PC-3 (cell line): ENCODE results near the gene CEP131. TPM values are rescaled to one million over a fixed set of nuclear protein-coding genes. Genes with fewer than 3 reads are reported as not detected.

Source experiments
- ATAC-seq: fragments of 200-7000 bp; cut with Tn5 transposase; 2 replicates; pipeline ENCODE4 v1.9.1; 2020; ENCODE audit warnings: mild to moderate bottlenecking, moderate library complexity
- BruUV-seq: library from RNA; stranded (reverse); fragments of 400-500 nt; replicated peaks from 2 replicates; lab custom pipeline; 2021; lab: Mats Ljungman, UMichigan
- CTCF ChIA-PET: fragments of 300-600 bp; sonication (Branson Sonifier 250); formaldehyde crosslinking; loops from one replicate; lab custom pipeline; 2022; ENCODE audit warnings: antibody characterized with exemption; lab: Charles Lee
- POLR2A ChIA-PET: fragments of 300-600 bp; sonication (Branson Sonifier 250); formaldehyde crosslinking; loops from one replicate; lab custom pipeline; 2022; ENCODE audit warnings: antibody characterized with exemption; ENCODE audit not compliant: unreplicated experiment; lab: Charles Lee
- DNase-seq: peaks from one replicate; pipeline ENCODE4 v3.0.0-alpha.2; 2015
- H2AFZ ChIP-seq: fragments of 300-600 bp; sonication (generic); 2 replicates; pipeline ENCODE4 v1.6.0; 2016; ENCODE audit warnings: antibody characterized with exemption, low read length
- H3F3A ChIP-seq: fragments of 300-600 bp; sonication (generic); one replicate; pipeline ENCODE4 v1.6.0; 2017; ENCODE audit warnings: antibody characterized with exemption, low read length, control low read depth, mild to moderate bottlenecking; ENCODE audit not compliant: unreplicated experiment
- H3K27ac ChIP-seq: fragments of 300-600 bp; sonication (generic); 2 replicates; pipeline ENCODE4 v1.5.1; 2016; ENCODE audit warnings: mild to moderate bottlenecking, low read length
- H3K27me3 ChIP-seq: fragments of 300-600 bp; sonication (generic); 2 replicates; pipeline ENCODE4 v1.6.1; 2016; ENCODE audit warnings: low read length, mixed read lengths
- H3K36me3 ChIP-seq: fragments of 300-600 bp; sonication (generic); 2 replicates; pipeline ENCODE4 v1.6.1; 2016; ENCODE audit warnings: low read depth, mixed run types, low read length, mixed read lengths
- H3K4me1 ChIP-seq: fragments of 300-600 bp; sonication (generic); 2 replicates; pipeline ENCODE4 v1.5.1; 2016; ENCODE audit warnings: low read length; ENCODE audit not compliant: insufficient read depth
- H3K4me2 ChIP-seq: fragments of 300-600 bp; sonication (generic); 2 replicates; pipeline ENCODE4 v1.6.0; 2016; ENCODE audit warnings: low read length
- H3K4me3 ChIP-seq: fragments of 300-600 bp; sonication (generic); 2 replicates; pipeline ENCODE4 v1.5.1; 2016; ENCODE audit warnings: mild to moderate bottlenecking, low read length, mixed read lengths
- H3K79me2 ChIP-seq: fragments of 300-600 bp; sonication (generic); 2 replicates; pipeline ENCODE4 v1.6.1; 2017; ENCODE audit warnings: low read length, mixed read lengths
- H3K9ac ChIP-seq: fragments of 300-600 bp; sonication (generic); 2 replicates; pipeline ENCODE4 v1.6.0; 2016; ENCODE audit warnings: mild to moderate bottlenecking, low read length
- H3K9me2 ChIP-seq: fragments of 300-600 bp; sonication (generic); replicated peaks from 2 replicates; pipeline ENCODE4 v1.6.1; 2016; ENCODE audit warnings: mixed run types, low read length, mixed read lengths
- H3K9me3 ChIP-seq: fragments of 300-600 bp; sonication (generic); 2 replicates; pipeline ENCODE4 v1.6.1; 2016; ENCODE audit warnings: low read length, mixed read lengths
- H4K20me1 ChIP-seq: fragments of 300-600 bp; sonication (generic); 2 replicates; pipeline ENCODE4 v1.6.1; 2016; ENCODE audit warnings: low read length, mixed read lengths
- EZH2 ChIP-seq: fragments of 300-600 bp; sonication (generic); IDR thresholded peaks from one replicate; pipeline ENCODE4 v1.6.1; 2017; ENCODE audit warnings: antibody characterized with exemption, mild to moderate bottlenecking, low read length; ENCODE audit not compliant: unreplicated experiment
- EZH2phosphoT487 ChIP-seq: fragments of 300-600 bp; sonication (generic); IDR thresholded peaks from 2 replicates; pipeline ENCODE4 v1.6.1; 2018; ENCODE audit warnings: mild to moderate bottlenecking, antibody characterized with exemption, low read length, borderline replicate concordance
- intact Hi-C: fragments of 100-400 bp; cut with micrococcal nuclease; formaldehyde crosslinking; loops from 2 replicates; pipeline ENCODE4 v1.9.0; 2023
- total RNA-seq: library from RNA; depleted of rRNA; stranded (reverse); fragments of >200 nt; gene quantifications from 2 replicates; pipeline ENCODE4 v1.2.3, GENCODE V29; 2014
- TF ChIP-seq, protein P1 (sequence below): fragments of 300-600 bp; sonication (generic); conservative IDR thresholded peaks from 2 replicates; pipeline ENCODE4 v1.5.1; 2017; ENCODE audit warnings: antibody characterized with exemption, low read depth, mild to moderate bottlenecking, low read length

The CEP131 gene
- total RNA-seq, 1 experiment from 2014 or later, result 32.1 TPM

DNA sequence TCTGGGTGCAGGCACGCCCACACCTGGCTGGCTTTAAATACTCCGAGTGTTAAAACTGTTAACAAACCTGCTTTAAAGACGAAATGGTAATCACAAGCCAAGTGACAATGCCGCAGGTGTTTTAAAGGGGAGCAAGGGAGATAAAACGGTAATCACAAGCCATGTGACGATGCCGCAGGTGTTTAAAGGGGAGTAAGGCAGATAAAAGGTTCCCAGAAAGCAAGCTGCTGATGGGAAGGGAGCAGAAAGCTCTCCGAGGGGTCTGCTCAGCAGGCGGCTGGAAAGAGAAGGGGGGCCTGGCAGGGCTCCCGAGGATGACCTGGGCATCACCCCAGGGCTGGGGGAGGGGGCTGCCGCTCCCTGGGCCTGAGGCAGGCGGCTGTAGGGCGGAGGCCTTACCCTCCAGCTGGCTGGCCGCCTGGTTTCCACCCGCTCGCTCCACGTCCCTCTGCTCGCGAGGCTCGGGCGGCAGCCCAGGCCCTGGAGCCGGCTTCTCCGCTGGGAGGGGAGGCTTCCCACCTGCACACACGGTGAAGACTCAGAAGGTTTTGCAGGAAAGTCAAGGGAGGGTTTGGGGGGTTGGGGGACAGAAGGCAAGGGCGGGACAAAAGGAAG, 28.4 kb upstream of the CEP131 start:
- intact Hi-C loops, result loop anchor here (10.0 kb wide), 1 partner anchor 144 kb away; the partner anchor contains the start of gene BAHCC1
- 0 out of 2 replicates have a peak, but pooled peaks cover 3% of the 10 kb centered on the region for H3K4me1 ChIP-seq
- BruUV-seq, result no TSS peak
- no peak overlapping the region for H3K9ac ChIP-seq
- no peak for TF ChIP-seq EZH2
- TF ChIP-seq, protein P1, sequence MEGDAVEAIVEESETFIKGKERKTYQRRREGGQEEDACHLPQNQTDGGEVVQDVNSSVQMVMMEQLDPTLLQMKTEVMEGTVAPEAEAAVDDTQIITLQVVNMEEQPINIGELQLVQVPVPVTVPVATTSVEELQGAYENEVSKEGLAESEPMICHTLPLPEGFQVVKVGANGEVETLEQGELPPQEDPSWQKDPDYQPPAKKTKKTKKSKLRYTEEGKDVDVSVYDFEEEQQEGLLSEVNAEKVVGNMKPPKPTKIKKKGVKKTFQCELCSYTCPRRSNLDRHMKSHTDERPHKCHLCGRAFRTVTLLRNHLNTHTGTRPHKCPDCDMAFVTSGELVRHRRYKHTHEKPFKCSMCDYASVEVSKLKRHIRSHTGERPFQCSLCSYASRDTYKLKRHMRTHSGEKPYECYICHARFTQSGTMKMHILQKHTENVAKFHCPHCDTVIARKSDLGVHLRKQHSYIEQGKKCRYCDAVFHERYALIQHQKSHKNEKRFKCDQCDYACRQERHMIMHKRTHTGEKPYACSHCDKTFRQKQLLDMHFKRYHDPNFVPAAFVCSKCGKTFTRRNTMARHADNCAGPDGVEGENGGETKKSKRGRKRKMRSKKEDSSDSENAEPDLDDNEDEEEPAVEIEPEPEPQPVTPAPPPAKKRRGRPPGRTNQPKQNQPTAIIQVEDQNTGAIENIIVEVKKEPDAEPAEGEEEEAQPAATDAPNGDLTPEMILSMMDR, result no peak
- TF ChIP-seq EZH2phosphoT487, result no peak
- no peak overlapping the region for H3K4me2 ChIP-seq
- no peaks in the 10 kb centered on the region for H3K27me3 ChIP-seq
- H3F3A ChIP-seq, result no peaks in the 10 kb centered on the region
- H3K4me3 ChIP-seq, result no peak overlapping the region
- no peaks in the 10 kb centered on the region for H4K20me1 ChIP-seq
- no peaks in the 10 kb centered on the region for H3K9me2 ChIP-seq
- no peak overlapping the region for H3K27ac ChIP-seq
- ChIA-PET POLR2A (no interaction called here), CTCF (no interaction called here)
- ATAC-seq (no peak), DNase-seq (no peak)
- no peak overlapping the region for H2AFZ ChIP-seq
- no peaks in the 10 kb centered on the region for H3K9me3 ChIP-seq
- H3K36me3 ChIP-seq, result no peaks in the 10 kb centered on the region; the same call in none of the 2 replicates
- no peaks in the 10 kb centered on the region for H3K79me2 ChIP-seq

DNA sequence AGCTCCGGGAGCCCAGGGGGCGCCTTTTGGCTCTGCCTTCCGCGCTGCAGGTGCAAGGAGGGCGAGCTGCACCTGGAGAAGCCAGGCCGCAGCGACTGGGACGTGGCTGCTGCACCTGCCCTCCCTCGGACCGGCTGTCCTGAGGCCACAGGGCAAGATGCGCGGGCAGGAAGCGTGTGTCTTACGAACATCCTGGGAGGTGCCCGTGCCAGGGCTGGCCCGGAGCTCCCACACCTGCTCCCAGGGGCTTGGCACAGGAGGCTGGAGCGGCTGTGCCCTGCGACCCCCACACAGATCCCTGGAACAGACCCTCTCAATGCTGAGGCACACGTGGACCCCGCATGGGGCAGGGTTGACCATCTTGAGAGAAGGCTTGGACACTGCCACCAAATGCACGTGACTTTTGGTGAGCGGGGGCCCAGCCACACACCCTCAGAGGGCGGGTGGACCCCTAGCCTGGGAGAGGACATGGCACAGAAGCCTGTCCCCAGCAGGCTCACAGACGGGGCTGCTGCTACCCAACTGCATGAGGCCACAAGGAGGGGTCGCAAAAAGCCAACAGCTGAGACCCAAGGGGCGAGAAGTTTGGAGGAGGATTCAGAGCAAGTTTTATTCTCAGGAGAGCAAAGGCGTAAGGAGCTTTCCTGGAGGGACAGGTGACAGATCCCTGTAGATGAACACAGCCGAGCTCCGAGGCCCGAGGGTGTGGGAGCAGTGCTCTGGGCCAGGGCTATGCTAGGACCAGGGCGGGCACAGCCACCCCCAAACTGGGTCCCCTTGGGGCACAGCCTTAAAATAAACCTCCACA, 27.7 kb upstream of the CEP131 start:
- Histone ChIP-seq H4K20me1 (no peaks in the 10 kb centered on the region), H3K4me3 (no peak overlapping the region), H3K9ac (no peak overlapping the region), H3K4me2 (no peak overlapping the region), H3K9me2 (no peaks in the 10 kb centered on the region), H3K79me2 (no peaks in the 10 kb centered on the region), H3K27ac (no peak overlapping the region), H3K4me1 (0 out of 2 replicates have a peak, but pooled peaks cover 3% of the 10 kb centered on the region), H3K9me3 (no peaks in the 10 kb centered on the region), H3F3A (no peaks in the 10 kb centered on the region), H3K27me3 (no peaks in the 10 kb centered on the region), H2AFZ (no peak overlapping the region), H3K36me3 (no peaks in the 10 kb centered on the region; the same call in none of the 2 replicates)
- ATAC-seq, result no peak
- no TSS peak for BruUV-seq
- intact Hi-C loops, result loop anchor here (10.0 kb wide), 1 partner anchor 144 kb away; the partner anchor contains the start of gene BAHCC1
- POLR2A ChIA-PET, result no interaction called here
- DNase-seq, result no peak
- CTCF ChIA-PET, result no interaction called here
- TF ChIP-seq, protein P1, result no peak
- TF ChIP-seq EZH2phosphoT487, result no peak
- no peak for TF ChIP-seq EZH2
